Hematopoietic multipotent progenitor cell treated with erythropoietin and hydrocortisone succinate and interleukin-3 and kit ligand, for 4 days (in vitro differentiated cells): ENCODE data around the gene HHIP.
A peak's percentile ranks its signal among the peaks of the same experiment; 100 is the strongest.
"Not testable (repeated sequence)": the region's sequence is repeated elsewhere in the genome, so short reads cannot be mapped to it uniquely, and the experiment has no call there.

ENCODE experiments used
- DNase-seq: peaks from one replicate; pipeline ENCODE4 v3.0.0-alpha.2; 2015

Gene HHIP

GRCh38 chr4:144757969-144758368, 112.0 kb downstream of the HHIP start:
- no peak for DNase-seq

GRCh38 chr4:144768809-144769208, 122.9 kb downstream of the HHIP start:
- DNase-seq = not testable (repeated sequence)

- DNase-seq = no peak
Observed at GRCh38 chr4:144778364-144778763, 132.4 kb downstream of the HHIP start.

GRCh38 chr4:144782345-144782744, 136.4 kb downstream of the HHIP start:
- no peak for DNase-seq

GRCh38 chr4:144785961-144786360, 140.0 kb downstream of the HHIP start:
- DNase-seq = no peak

GRCh38 chr4:144787365-144788258, 141.7 kb downstream of the HHIP start:
- DNase-seq = peak; percentile 68

GRCh38 chr4:144788469-144788868, 142.5 kb downstream of the HHIP start:
- no peak for DNase-seq

GRCh38 chr4:144791933-144792332, 146.0 kb downstream of the HHIP start:
- not testable (repeated sequence) for DNase-seq
